ENCODE data around the gene PHETA1.
"Not testable (repeated sequence)": the region's sequence is repeated elsewhere in the genome, so short reads cannot be mapped to it uniquely, and the experiment has no call there.

Gene PHETA1

GRCh38 chr12:111404362-111405148 lies 35.7 kb upstream of the PHETA1 start:
- no peak for TF ChIP-seq CTCF (IDR thresholded peaks at IDR 0.05; ENCODE audit: insufficient read depth, low read depth, low read length, missing control alignments)
- peak; percentile 86 for DNase-seq (ENCODE audit: low read depth)
- peak overlapping the region; percentile 83 for H3K4me3 ChIP-seq (ENCODE audit: low read depth, low read length)

GRCh38 chr12:111402490-111402824 lies 33.6 kb upstream of the PHETA1 start:
- not testable (repeated sequence) for DNase-seq (ENCODE audit: low read depth); H3K4me3 ChIP-seq (ENCODE audit: low read depth, low read length)

GRCh38 chr12:111401167-111401605 lies 32.3 kb upstream of the PHETA1 start:
- TF ChIP-seq CTCF (IDR thresholded peaks at IDR 0.05; ENCODE audit: insufficient read depth, low read depth, low read length, missing control alignments), result no peak
- DNase-seq (ENCODE audit: low read depth), result no peak
- no peak overlapping the region for H3K4me3 ChIP-seq (ENCODE audit: low read depth, low read length)

- not testable (repeated sequence) for DNase-seq (ENCODE audit: low read depth); H3K4me3 ChIP-seq (ENCODE audit: low read depth, low read length)
Measured at GRCh38 chr12:111399741-111400404, 31.0 kb upstream of the PHETA1 start.

- no peak overlapping the region for H3K4me3 ChIP-seq (ENCODE audit: low read depth, low read length)
- DNase-seq (ENCODE audit: low read depth), result no peak
- TF ChIP-seq CTCF (IDR thresholded peaks at IDR 0.05; ENCODE audit: insufficient read depth, low read depth, low read length, missing control alignments), result no peak
Measured at GRCh38 chr12:111398530-111398929, 29.6 kb upstream of the PHETA1 start.

GRCh38 chr12:111396726-111397445 lies 28.0 kb upstream of the PHETA1 start:
- peak overlapping the region; percentile 28 for H3K4me3 ChIP-seq (ENCODE audit: low read depth, low read length)
- DNase-seq (ENCODE audit: low read depth), result peak; percentile 93
- peak; percentile 100 for TF ChIP-seq CTCF (IDR thresholded peaks at IDR 0.05; ENCODE audit: insufficient read depth, low read depth, low read length, missing control alignments)

- DNase-seq (ENCODE audit: low read depth), result not testable (repeated sequence)
Measured at GRCh38 chr12:111396271-111396670, 27.4 kb upstream of the PHETA1 start.

GRCh38 chr12:111395336-111396187 lies 26.7 kb upstream of the PHETA1 start:
- TF ChIP-seq CTCF (IDR thresholded peaks at IDR 0.05; ENCODE audit: insufficient read depth, low read depth, low read length, missing control alignments), result no peak
- H3K4me3 ChIP-seq (ENCODE audit: low read depth, low read length), result no peak overlapping the region
- no peak for DNase-seq (ENCODE audit: low read depth)

More at GRCh38 chr12:111396271-111396670, 27.4 kb upstream of the PHETA1 start:
- H3K4me3 ChIP-seq (ENCODE audit: low read depth, low read length), result not testable (repeated sequence)

Data from GM12865 (cell line).